H1 (cell line): ENCODE measurements around the gene RBM44.

Experiments used
- BRCA1 ChIP-seq: IDR thresholded peaks from 2 replicates; pipeline ENCODE4 v1.6.1; 2012; ENCODE audit warnings: low read depth, low read length, improper control_type of control experiment
- CTCF ChIP-seq, 3 experiments: IDR thresholded peaks; 1 replicate in 2 of 3; 2 replicates in 1 of 3; pipeline versions ENCODE4 v1.5.1 to v1.6.1; 2011; ENCODE audit warnings: low read length in 3 of 3, mild to moderate bottlenecking in 3 of 3, inconsistent platforms in 2 of 3, low read depth in 1 of 3, moderate library complexity in 1 of 3; ENCODE audit not compliant: insufficient read depth in 1 of 3; ENCODE audit errors: control extremely low read depth in 1 of 3
- EP300 ChIP-seq, 2 experiments: IDR thresholded peaks; 1 replicate in 1 of 2; 2 replicates in 1 of 2; pipeline ENCODE4 v1.6.1; 2011 to 2012; ENCODE audit warnings: low read depth in 2 of 2, low read length in 2 of 2, mild to moderate bottlenecking in 2 of 2, borderline replicate concordance in 1 of 2, inconsistent platforms in 1 of 2, moderate library complexity in 1 of 2
- EZH2 ChIP-seq: fragments of 200-600 bp; sonication (generic); IDR thresholded peaks from 2 replicates; pipeline ENCODE4 v1.7.1; 2012; ENCODE audit warnings: low read depth, mild to moderate bottlenecking, moderate library complexity, low read length, inconsistent platforms; ENCODE audit not compliant: severe bottlenecking
- HDAC2 ChIP-seq, 2 experiments: fragments of 300-600 bp in 1 of 2; sonication (generic) in 1 of 2; IDR thresholded peaks; 2 replicates each; pipeline ENCODE4 v1.6.1; 2011 to 2012; ENCODE audit warnings: low read depth in 2 of 2, low read length in 2 of 2, mild to moderate bottlenecking in 2 of 2, moderate library complexity in 2 of 2, borderline replicate concordance in 1 of 2, inconsistent platforms in 1 of 2
- JUN ChIP-seq: IDR thresholded peaks from 2 replicates; pipeline ENCODE4 v1.6.1; 2011; ENCODE audit warnings: low read depth, mild to moderate bottlenecking, improper control_type of control experiment, low read length
- JUND ChIP-seq: IDR thresholded peaks from 2 replicates; pipeline ENCODE4 v1.6.1; 2011; ENCODE audit warnings: mild to moderate bottlenecking, improper control_type of control experiment, low read length
- KDM5A ChIP-seq: fragments of 200-600 bp; IDR thresholded peaks from 2 replicates; pipeline ENCODE4 v1.7.1; 2012; ENCODE audit warnings: mild to moderate bottlenecking, low read length, inconsistent platforms, mixed read lengths
- RFX5 ChIP-seq: IDR thresholded peaks from 2 replicates; pipeline ENCODE4 v1.6.1; 2011; ENCODE audit warnings: low read depth, low read length, improper control_type of control experiment, borderline replicate concordance
- TEAD4 ChIP-seq: IDR thresholded peaks from 2 replicates; pipeline ENCODE4 v1.6.1; 2012; ENCODE audit warnings: low read depth, low read length, inconsistent platforms, mixed read lengths
- ZNF274 ChIP-seq: IDR thresholded peaks from 2 replicates; pipeline ENCODE4 v1.7.0; 2012; ENCODE audit warnings: low read length, borderline replicate concordance; ENCODE audit errors: extremely low read depth
- TF ChIP-seq, protein P1 (sequence below): IDR thresholded peaks from 2 replicates; pipeline ENCODE4 v1.6.1; 2012; ENCODE audit warnings: inconsistent platforms

GRCh38 chr2:237754182-237754581, 44.4 kb upstream of the RBM44 start:
- no peak for TF ChIP-seq KDM5A
- TF ChIP-seq JUN = no peak
- no peak for TF ChIP-seq JUND
- no peak for TF ChIP-seq HDAC2 (IDR thresholded peaks at IDR 0.05; ENCODE audit: borderline replicate concordance in 1 of 2, low read depth in 2 of 2, low read length in 2 of 2)
- no peak for TF ChIP-seq TEAD4
- no peak for TF ChIP-seq EP300 (IDR thresholded peaks at IDR 0.05; ENCODE audit: borderline replicate concordance in 1 of 2, low read depth in 2 of 2, low read length in 2 of 2)
- no peak for TF ChIP-seq CTCF (IDR thresholded peaks at IDR 0.05; ENCODE audit: control extremely low read depth in 1 of 3, insufficient read depth in 1 of 3, low read depth in 1 of 3, low read length in 3 of 3)
- TF ChIP-seq BRCA1 = no peak
- TF ChIP-seq EZH2 = no peak
- no peak for TF ChIP-seq RFX5
- TF ChIP-seq, protein P1, sequence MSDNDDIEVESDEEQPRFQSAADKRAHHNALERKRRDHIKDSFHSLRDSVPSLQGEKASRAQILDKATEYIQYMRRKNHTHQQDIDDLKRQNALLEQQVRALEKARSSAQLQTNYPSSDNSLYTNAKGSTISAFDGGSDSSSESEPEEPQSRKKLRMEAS = no peak
- no peak for TF ChIP-seq ZNF274
